HG02973 (cell line): Measurements from ENCODE around the gene MCM9.
"Not testable (repeated sequence)": the region's sequence is repeated elsewhere in the genome, so short reads cannot be mapped to it uniquely, and the experiment has no call there.

ENCODE experiments used
- ATAC-seq: cut with Tn5 transposase; IDR thresholded peaks from one replicate; pipeline ENCODE4 v1.9.1; 2021; ENCODE audit warnings: moderate library complexity; ENCODE audit not compliant: unreplicated experiment

Gene MCM9

DNA sequence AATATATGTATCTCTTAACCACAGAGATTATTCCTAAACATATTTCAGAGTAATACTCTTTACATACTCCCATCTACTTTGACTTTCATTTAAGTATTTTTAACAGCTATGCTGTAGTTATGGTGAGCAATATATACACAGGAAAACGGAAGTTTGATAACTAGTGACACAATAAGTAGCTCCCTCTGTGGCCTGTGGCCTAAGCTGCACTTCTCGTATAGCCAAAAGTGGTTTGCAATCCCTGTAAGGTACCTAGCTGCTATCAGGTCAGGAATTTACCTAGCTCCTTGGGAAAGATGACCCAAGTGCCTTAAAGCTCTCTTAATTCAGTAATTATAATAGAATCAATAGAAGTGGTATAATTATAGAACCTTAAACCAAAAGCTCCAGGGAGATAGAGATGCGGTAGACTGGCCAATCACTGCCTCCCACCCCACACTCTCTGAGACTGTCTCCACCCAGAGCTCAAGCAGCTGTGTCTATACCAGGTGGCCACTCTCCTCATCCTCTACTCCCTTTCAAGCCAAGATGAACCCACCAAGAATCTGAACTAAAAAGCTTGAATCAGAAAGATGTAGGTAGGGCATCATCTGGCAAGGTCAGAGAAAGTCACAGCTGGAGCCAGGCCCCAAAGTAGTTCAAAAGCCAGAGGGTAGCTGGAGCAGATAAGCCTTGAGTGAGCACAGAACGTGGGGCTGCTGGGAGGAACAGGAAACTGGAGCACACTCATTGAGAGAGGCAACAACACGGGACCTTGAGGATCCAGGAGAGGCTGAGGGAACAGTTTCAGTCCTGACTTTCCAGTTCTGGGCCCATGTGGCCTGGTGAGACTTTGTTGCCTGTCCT is 125.9 kb downstream of the MCM9 start:
- ATAC-seq: peak; percentile 74

GRCh38 chr6:118804091-118804490 is 130.9 kb downstream of the MCM9 start:
- ATAC-seq: no peak

GRCh38 chr6:118801257-118801656 is 133.7 kb downstream of the MCM9 start:
- ATAC-seq: no peak

DNA sequence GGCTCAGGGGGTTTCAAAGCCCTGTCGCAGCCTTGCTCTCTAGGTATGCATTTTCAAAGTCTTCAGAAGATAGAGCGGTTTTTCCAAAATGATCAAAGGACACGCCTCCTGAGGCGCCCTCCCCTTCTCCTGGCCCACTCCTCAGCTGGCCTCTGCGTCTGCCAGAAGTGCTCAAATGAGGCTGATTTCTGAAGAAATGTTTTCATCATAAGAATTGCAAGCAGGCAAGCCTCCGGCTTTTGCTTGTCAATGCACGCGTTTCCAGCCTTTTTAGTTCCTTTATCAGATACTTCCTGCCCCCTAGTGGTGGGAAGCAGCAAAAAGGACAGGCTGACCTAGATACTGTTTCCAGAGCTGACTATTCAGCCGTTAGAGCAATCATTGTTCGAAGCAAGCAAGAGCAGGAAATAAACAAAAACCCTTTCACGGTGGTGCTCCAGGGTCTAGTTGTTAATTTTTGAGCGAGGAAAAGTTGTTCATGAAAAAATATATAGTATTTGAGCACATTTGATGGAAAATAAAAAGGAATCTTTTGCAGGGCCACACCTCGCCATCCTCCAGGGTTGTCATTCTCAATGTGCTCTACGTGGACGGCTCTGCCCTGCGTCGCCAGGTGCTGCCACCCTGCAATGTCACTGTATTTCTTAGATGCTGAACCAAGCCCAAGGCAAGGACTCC is 134.4 kb downstream of the MCM9 start:
- ATAC-seq: peak; percentile 95

- ATAC-seq: no peak
Observed at GRCh38 chr6:118799826-118800225, 135.1 kb downstream of the MCM9 start.

DNA sequence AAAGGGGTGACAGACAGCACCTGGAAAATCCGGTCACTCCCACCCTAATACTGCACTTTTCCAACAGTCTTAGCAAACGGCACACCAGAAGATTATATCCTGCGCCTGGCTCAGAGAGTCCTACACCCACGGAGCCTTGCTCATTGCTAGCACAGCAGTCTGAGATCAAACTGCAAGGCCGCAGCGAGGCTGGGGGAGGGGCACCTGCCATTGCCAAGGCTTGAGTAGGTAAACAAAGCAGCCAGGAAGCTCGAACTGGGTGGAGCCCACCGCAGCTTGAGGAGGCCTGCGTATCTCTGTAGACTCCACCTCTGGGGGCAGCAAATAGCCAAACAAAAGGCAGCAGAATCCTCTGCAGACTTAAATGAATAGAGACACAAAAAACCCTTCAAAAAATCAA is 138.4 kb downstream of the MCM9 start:
- not testable (repeated sequence) for ATAC-seq

- no peak for ATAC-seq
Observed at GRCh38 chr6:118791499-118791898, 143.5 kb downstream of the MCM9 start.

DNA sequence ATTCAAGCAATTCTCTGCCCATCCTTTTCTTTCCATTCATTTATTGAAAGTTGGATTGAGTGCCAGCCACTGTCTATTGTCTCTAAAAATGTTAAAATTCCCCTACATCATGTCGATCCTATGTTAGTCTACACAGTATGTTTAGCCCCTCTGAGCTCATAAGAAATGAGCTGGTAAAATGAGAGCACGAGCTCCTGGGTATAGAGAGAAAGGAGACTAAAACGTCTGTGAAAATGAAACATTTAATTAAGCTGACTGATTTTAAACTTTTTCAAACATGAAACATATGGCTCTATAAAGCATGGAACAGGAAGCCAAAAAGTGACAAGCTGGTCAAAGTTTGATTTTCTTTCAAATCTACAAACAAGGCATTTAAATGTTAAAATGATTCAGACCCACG is 145.0 kb downstream of the MCM9 start:
- no peak for ATAC-seq

GRCh38 chr6:118789419-118789818 is 145.5 kb downstream of the MCM9 start:
- ATAC-seq: no peak

- ATAC-seq: no peak
Observed at GRCh38 chr6:118788702-118789101, 146.3 kb downstream of the MCM9 start.

DNA sequence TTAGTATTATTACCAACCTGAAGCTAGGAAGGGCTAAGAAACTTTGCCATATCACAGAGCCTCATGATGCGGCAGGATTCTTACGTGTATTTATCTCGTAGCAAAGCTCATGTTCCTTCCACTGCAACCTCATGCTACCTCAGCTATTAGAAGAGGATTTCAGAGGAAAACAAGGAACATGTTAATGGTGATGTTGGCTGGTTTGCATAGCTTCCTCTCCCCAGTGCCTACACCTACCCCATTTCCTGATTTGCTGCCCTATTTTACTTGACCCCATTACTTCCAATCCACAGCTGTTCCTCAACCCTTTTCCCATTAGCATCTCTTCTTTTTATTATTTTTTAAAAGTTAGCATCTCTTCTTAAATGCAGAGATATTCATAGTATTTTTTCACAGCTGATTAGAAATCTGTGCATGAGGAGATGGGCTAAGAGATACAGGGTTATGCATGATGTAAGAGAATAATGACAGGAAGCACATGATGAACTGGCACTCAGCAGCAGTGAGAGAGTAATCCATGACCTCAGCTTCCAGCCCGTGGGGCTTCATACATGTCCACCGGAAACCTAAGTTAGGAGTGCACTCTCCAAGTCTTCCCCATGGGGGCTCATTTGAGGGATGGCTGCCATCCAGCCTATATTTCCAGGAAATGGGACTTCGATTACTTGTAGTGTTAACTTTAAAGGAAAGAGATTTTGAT is 147.1 kb downstream of the MCM9 start:
- ATAC-seq: no peak

DNA sequence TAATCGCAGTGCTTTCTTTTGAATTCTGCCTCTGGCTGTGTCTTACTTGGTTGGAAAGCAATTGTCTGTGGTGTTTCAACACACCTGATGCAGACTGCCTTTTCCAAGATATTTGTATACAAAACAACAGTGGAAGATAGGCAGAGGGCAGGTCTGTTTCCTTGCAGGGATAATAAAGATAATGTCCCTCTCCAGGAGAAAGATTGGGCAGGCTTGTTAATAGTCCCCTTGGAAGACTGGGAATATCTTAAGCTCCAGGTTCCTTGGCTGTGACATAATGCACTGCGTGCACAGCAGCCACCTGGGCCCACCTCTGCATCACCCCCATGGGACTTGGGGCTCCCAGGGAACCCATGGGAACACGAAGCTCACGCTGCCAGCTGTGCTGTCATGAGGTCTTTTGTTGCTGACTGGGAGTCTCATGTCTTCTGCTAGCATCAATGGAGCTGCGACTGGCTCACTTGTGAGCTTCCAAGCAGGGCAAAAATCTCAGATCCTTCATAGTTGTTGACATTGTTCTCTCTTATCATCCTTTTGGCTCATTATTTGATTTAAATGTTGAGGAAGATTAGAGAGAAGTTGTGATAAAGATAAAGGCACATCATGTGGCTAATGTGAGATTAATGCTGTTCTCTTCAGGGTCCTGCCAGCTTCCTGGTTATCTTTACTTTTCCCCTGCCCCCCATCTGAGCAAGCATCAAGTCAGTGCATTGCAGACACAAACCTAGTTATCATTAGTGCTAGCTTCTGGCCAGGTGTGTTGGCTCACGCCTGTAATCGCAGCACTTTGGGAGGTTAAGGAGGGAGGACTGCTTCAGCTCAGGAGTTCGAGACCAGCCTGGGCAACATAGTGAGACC is 148.1 kb downstream of the MCM9 start:
- no peak for ATAC-seq

- no peak for ATAC-seq
Observed at GRCh38 chr6:118785601-118786000, 149.4 kb downstream of the MCM9 start.

GRCh38 chr6:118784641-118785164 is 150.3 kb downstream of the MCM9 start:
- ATAC-seq: no peak

GRCh38 chr6:118783931-118784550 is 150.9 kb downstream of the MCM9 start:
- no peak for ATAC-seq

DNA sequence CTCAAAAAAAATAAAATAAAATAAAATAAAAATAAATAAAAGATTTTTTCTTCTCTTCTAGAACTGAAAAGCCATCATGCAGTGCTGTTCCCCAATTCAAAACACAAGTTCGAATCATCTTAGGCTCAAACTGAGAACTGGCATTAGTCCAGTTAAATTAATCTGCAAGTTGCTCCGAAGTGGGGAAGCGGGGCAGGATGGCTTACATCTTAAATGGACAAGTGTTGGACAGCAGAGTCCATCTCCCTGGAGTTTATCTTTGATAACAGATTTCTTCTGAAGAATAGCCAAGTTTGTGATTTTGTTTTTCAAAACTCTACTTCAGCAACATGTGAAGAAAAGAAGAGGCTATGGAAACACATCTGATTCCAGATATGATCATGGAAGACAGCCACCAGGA is 152.3 kb downstream of the MCM9 start:
- no peak for ATAC-seq

DNA sequence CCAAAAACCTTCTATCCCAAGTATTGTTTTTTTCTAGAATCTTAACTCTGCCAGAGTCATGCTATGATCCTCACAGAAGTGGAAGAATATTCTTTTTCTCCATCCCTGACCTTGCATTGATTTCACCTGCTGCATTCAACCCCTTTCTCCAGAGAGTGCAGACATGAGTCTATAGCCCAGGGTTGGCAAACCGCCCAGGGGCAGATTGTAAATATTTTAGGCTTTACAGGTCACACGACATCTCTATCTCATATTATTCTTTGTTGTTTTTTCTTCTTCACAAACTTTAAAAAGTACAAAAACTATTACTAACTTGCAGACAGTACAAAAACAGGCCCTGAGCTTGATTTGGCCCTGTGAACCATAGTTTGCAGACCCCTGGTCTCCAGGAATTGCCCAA is 153.1 kb downstream of the MCM9 start:
- no peak for ATAC-seq

GRCh38 chr6:118780668-118781067 is 154.3 kb downstream of the MCM9 start:
- ATAC-seq: no peak

DNA sequence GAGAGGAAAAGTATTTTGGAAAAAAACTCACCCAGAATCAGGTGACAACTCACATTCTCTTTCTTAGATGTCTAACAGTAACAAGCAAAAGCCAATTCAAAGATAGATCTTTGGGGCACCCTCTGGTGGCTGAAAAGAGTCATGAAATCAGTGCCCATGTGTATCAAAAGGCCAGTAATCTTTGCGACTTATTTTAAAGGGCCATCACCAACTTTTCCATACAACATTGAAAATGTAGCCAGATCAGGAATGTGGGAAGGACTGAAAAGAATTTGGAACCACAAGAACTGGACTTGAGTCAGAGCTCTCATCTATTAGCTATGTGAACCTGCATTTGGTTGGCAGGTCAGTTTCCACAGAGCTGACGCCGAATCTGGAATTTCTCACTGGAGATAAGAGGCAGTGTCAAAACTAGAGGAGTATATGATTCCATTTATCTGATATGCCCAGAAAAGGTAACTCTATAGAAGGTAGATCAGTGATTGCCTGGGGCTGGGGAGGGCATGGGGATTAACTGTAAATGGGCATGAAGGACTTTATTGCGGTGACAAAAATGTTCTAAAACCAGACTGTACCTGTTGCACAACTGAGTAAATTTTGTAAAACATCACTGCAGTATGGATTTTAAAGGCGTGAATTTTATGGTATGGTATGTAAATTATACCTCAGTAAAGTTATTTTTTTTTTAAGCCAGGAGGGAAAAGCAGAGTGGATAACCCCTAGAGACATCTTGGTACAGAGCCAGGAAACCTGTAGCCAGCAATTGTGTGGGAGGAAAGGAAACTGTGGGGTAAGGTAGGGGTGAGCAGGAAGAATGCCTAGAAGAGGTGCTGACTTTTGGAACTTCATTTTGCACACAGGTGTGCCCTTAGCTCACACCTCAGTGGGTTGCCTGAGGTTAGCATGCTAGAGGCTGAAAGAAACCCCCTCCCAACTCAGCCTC is 158.1 kb downstream of the MCM9 start:
- peak; percentile 71 for ATAC-seq
